NCI-H2081 (cell line): ENCODE results near the gene INTS7.
"Not testable (repeated sequence)": the region's sequence is repeated elsewhere in the genome, so short reads cannot be mapped to it uniquely, and the experiment has no call there.

ENCODE experiments used
- DNase-seq, 2 experiments: peaks; one replicate each; lab custom pipeline; 2025; lab: John Stamatoyannopoulos, UW

The INTS7 gene

DNA sequence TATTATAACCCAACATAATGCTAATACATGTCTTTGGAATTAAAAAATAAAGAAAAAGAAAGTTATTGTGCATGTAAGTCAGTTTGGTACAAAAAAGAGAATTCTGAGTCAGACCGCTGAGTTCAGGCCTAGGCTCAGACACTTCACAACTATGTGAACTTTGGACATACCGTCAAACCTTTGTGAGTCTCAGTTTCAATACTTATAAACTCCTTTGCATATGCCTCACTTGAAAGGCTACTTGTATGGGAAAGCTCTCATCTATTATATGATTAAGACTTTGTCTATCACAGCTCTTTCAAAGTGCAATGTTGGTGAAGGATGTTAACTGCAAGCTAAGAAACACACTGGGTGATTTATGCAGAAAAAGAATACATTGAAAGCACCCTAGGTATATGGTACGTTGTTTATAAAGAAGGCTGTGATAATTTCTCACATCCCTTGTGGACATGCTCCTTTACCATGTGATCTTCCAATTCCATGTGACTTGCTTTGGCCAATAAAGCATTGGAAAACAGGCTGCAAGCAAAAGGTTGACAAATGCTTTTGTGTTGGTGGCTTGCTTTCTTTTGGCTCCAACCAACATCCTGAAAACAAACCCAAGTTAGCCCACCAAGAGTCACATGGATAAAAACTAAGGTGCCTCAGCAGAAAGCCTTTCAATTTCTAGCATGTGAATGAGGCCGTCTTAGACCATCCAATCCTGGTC is 49.6 kb downstream of the INTS7 start:
- DNase-seq = no peak

DNA sequence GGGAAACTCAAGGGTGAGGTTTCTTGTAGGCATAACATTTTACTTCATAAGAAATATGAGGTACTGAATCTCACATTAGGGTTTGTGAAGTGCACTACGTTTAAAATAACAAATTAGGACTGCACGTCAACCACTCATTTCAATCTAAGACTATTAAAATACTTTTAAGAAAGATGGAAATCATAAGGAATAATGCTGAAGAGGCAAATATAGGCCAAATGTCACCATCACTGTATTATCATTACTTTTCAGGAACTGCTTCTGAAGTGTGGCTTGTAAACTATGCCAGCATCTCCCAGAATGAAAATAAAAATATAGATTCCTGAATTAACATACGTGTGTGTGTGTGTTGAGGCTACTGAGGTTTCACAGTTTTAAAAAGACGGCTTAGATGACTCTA is 56.8 kb downstream of the INTS7 start:
- DNase-seq = no peak

DNA sequence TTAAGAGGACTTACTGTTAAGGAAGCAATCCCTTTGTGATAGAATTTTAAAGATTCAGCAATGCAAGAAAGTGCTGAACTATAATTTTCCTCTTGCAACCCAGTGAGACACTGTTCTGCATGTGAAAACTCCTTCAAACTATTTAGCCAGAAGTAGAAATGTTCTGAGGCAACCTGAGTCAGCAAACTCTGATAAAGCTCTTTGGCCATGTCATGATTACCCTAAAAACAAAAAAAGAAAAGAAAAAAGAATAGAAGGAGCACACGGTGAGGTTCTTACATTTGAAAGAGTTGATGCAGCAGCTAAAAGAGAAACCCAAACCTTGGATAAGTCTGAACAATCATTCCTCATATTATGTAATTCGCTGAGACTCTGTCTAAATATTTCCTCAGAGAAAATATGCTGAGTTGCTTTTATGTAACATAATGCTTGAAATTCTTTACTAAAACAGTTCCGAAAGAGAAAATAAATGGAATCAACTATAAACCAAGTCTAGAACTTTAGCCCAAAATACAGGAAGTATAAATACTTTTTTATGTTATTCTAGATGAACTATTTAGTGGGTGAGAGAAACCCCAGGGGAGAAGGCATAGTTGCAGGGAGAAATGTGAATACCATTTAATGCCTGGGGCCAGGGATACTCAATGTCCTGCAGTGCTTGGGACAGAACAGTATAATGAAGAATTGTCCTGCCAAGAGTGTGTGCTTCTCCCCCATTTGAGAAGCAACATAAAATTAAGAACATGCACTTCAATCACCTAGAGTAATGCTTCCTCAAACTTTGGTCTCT is 60.0 kb downstream of the INTS7 start:
- DNase-seq = no peak

DNA sequence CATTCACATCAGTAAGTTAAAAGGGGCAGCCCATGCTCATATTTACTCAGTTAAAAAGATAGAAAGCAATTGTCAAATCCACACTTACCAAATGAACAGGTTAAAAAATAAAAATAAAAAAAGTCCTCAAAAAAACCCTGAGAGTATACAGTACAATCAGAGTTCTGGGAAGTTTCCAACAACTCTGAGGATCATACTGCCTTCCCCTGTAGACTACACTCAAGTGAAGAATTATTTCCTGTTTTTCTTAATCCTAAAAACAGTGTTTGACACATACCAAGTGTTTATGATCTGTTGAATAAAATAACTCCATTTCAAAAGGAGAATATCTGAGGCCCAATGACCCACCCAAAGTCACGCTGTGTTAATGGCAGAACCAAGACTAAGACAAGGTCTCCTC is 61.8 kb downstream of the INTS7 start:
- no peak for DNase-seq

DNA sequence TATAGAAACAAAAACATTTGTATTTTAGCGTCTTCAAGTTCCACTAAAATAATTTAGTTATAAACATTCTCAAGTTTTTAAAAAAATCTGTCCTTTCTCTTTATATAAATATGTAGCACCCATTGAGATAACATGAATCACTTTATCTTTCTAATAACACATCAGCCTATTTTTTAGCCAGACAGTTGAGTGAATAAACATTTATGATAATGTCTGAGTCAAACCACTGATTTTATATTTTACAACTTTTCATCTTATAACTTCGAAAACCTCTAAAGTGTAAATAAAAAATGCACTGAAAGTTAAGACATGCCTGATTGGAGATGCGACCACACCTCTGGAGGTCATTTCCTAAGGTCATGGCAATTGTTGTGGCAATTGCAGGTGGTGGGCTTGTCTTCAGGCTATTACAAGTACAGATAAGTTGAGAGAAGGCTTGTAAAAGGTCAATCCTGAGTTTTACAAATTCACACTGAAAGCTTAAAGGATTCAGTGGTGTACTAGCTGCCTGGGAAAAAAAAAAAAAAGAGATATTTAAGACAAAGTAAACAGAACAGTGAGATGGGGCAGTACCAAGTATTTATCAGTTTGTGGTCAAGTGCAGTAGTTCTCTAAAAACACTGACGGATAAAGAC is 67.0 kb downstream of the INTS7 start:
- no peak for DNase-seq

DNA sequence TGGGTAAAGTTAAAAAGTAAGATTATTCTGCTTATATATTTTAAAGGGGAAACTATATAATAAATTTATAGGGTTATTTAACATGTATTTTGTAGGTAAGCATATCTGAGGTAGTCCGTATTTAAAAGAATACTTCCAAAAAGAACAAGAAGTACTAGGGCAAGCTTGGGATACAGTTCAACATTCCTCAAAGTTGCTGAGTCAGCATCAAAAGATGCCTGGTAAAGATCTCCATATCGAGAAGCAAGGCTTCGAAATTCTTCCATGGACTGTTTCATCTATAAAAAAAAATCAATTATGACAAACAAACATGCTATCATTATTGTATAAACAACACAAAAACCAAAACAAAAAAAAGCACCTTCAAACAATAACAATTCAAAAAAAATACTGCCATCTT is 67.7 kb downstream of the INTS7 start:
- DNase-seq = no peak

DNA sequence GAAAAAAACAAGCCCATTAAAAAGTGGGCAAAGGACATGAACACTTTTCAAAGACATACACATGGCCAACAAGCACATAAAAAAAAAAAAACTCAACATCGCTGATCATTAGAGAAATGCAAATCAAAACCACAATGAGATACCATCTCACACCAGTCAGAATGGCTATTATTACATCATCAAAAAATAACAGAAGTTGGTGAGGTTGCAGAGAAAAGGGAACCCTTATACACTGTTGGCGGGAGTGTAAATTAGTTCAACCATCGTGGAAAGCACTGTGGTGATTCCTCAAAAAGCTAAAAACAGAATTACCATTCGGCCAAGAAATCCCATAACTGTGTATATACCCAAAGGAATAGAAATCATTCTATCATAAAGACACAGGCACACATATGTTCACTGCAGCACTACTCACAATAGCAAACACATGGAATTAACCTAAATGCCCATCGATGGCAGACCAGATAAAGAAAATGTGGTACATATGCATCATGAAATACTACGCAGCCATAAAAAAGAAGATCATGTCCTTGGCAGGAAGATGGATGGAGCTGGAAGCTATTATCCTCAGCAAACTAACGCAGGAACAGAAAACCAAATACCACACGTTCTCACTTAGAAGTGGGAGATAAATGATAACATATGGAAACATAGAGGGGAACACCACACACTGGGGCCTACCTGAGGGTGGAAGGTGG is 70.1 kb downstream of the INTS7 start:
- no peak for DNase-seq

DNA sequence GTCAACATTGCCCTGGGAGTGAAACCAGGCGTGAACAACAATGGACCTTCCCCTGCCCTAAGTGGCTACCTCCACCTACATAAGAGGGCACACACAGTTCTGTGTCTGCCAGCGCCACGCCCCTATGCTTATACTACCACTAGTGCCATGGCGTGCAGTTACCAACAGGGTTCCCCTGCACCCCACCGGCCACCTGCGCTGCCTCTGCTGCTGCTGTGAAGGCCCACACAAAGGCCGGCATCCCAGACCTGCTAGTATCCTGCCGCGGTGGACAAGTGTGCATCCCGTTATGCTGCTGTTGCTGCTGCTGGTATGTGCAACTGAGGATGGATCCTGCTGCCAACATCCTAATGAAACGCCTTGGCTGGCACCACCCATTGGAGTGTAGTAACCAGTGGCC is 75.7 kb downstream of the INTS7 start:
- no peak for DNase-seq

DNA sequence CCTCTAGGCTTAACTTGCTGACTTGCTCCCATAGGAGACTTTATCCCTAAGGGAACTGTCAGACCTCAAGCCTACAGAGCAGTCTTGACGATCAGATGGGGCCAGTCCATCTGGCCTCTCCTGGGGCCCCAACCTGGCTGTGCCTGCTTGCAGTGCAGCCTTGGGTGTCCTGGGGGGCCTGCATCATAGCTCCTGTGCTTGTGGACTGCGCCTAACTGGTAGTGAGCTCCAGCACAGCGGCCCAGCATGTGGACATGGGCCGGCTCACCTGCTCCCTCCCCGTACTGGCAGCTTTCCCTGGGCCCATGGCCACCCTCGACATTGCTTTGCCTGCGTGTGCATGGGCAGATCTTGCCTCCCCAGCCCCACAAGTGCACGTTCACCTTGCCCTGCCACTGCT is 76.1 kb downstream of the INTS7 start:
- no peak for DNase-seq

DNA sequence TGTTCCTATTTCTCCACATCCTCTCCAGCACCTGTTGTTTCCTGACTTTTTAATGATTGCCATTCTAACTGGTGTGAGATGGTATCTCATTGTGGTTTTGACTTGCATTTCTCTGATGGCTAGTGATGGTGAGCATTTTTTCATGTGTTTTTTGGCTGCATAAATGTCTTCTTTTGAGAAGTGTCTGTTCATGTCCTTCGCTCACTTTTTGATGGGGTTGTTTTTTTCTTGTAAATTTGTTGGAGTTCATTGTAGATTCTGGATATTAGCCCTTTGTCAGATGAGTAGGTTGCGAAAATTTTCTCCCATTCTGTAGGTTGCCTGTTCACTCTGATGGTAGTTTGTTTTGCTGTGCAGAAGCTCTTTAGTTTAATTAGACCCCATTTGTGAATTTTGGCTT is 81.3 kb downstream of the INTS7 start:
- not testable (repeated sequence) for DNase-seq

DNA sequence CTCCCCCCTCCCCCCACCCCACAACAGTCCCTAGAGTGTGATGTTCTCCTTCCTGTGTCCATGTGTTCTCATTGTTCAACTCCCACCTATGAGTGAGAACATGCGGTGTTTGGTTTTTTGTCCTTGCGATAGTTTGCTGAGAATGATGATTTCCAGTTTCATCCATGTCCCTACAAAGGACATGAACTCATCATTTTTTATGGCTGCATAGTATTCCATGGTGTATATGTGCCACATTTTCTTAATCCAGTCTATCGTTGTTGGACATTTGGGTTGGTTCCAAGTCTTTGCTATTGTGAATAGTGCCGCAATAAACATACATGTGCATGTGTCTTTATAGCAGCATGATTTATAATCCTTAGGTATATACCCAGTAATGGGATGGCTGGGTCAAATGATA is 81.8 kb downstream of the INTS7 start:
- not testable (repeated sequence) for DNase-seq

DNA sequence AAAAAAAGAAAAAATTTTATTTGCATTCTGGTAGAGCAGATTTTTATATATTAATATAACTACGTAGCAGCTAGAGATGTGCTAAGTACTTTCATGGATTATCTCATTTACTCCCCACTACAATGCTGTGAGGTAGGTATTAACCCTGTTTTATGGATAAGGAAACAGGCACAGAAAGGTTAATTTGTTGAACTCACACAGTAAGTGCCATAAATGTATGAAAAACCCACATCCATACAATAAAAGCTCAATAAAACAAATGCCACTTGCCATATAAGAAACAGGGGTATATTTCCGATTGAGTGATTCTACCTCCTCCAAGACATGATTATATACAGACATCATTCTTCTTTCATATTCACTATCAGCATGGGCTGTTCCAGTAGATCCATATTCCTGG is 83.1 kb downstream of the INTS7 start:
- no peak for DNase-seq

DNA sequence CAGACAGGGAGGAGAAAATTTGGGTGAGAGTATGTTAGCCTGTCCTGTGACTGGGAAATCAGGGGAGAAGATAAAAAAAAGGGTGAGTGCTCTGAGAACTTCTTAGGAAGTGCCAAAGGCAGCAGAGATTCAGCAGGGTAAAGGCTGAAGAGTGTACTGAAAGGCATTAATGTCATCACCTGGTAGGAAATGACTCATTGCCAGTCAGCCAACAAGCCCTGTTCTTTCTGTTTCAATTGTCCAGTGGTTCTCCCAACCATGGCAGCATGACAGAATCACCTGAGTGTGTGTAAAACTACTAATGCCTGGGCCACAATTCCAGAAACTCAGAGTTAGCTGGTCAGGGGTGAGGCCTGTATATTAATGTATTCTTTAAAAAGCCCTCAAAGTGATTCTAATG is 83.5 kb downstream of the INTS7 start:
- DNase-seq = peak in 1 of 2 experiments; percentile 37

DNA sequence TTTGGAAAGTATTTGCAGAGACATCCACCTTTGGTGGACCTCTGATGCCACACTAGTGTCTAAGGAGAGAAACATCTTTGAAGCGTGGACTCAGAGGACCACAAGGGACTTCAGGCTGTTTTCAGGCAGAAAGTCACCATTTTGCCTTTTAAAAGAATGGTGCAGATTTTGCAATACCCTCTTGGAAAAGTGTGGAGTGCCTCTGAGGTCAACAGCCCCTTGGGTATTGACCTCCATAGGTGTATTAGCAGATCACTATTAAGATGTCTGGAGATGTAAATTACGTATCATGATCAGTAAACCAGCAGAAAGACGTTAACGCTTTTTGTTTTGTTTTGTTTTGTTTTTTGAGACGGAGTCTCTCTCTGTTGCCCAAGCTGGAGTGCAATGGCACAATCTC is 87.0 kb downstream of the INTS7 start:
- no peak for DNase-seq

DNA sequence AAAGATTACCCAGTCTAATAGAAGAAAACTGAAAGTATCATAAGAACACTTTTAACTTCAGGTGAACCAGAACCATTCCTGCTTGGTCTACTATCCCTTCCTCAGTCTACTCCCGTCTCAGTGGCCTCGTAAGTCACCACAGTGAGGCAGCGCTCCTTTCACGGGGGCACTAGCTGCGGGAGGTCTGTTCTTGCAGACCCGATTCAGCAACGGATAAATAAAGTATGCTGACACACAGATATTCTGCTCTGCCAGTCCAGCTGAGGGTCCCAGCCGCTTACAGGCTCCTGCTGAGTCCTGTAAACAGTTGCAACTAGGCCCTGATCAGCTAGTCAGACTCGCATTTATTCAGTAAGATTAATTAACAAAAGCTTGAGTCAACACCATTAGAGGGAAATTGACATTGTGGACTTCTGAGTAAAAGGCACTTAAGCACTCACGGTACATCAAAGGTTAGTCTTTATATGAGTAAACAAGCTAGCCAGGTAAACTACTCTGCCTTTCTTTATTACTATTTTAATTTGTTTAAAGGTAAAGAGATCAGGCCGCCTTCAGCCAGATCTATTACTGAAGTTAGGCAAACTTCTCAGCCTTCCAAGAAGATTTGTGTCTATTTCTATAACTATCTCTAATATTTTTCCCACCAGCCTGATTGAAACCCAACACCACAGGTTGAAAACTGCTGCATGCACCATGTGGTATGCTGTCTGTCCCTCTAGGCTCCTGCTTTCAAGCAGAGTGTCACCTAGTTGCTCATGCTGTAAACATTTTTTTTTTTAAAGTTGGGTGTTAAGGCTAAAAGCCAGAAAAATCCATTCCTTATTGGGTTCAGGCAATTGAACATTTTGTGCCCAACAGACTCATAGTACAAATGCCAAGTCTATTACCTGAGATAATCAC is 87.7 kb downstream of the INTS7 start:
- DNase-seq = peak; percentile 90 to 98

DNA sequence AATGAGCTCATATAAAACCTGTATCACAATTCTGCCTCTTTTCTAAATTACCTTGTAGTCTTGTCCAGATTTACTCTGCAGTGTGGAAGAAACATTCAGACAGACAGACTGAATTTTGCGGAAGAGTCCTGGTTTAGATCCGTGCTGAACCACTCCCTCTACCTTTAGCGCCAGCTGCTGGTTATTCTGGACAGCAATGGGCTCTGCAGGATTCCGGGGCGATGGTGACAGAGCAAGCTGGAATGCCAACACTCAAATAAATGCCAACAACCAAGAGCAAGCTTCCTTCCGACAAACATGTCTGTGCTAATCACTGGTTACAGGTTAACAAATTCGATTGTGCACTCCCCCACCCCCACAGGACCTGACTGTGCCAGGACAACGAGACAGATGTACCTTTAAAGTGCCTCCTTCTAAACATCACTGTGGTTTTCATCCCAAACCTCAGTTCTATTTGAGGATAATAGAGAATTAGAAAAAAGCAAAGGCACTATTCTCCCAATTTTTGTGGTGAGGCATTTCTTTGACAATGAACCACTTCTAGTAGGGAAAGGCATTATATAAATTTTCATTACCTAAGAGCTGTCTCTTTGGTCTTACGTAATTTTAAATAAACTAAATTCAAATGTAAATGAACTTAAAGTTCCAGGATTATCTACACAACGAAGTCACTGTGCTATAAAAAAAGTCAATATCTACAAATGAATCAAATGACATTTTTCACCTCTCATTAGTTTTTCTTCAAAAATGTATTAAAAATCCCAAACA is 90.4 kb downstream of the INTS7 start:
- peak in 1 of 2 experiments; percentile 56 for DNase-seq

DNA sequence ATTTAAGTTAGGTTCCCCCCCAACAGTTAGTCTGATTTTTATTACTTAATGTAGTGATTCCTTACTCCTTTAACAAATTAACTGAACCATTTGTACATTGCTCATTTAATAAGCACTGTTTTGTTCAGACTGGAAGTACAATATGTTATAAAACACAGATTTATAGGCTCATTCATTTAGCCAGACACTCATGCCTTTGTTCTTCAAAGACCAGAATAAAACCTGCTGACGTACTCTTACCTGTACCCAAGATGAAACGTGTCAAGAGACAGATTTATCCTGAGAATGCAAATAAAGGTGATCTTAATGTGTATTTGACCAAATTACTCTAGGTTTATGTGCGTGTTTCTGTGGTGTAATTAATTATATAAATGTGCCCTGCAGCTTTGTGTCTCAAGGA is 92.8 kb downstream of the INTS7 start:
- peak in 1 of 2 experiments; percentile 35 for DNase-seq

DNA sequence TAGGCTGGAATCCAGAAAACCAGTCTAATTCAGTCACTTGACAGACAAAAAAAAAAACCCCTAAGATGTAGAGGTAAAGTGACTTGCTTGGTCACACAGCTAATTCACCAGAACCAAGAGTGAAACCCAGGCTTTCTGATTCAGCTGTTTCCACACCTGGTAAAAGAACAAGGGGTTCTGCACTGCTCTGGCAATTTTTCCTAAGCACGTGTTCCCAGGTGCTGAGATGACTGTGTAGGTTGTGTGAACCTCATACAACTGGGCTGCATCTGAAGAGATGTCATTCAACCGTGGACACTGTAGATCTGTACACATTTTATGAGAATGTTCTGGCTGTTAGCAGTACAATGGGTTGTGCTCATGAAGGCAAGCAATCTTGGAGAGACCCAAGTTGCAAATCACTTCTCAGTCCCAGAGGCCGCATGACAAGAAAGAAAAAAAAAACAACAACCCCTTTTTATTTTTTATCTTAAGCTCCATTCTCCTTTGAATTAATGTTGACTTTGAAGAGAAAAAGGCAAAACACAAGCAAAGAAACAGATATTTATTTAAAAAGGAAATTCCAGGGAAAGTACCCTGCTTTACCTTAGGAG is 95.4 kb downstream of the INTS7 start:
- no peak for DNase-seq

DNA sequence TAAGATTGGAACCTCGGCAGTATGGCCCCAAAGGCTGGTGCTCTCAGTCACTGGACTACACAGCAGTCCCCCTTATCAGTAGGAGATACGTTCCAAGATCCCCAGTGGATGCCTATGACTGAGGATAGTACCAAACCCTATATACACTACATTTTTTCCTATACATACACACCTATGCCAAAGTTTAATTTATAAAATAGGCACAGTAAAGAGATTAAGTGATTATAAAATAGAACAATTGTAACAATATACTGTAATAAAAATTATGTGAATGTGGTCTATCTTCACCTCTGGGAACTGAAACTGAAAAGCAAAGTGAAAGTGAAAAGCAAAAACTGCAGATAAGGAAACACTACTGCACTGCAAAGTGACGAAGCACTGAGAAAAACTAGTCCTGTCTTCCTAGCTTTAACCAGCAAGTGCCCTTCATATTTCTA is 96.8 kb downstream of the INTS7 start:
- no peak for DNase-seq

DNA sequence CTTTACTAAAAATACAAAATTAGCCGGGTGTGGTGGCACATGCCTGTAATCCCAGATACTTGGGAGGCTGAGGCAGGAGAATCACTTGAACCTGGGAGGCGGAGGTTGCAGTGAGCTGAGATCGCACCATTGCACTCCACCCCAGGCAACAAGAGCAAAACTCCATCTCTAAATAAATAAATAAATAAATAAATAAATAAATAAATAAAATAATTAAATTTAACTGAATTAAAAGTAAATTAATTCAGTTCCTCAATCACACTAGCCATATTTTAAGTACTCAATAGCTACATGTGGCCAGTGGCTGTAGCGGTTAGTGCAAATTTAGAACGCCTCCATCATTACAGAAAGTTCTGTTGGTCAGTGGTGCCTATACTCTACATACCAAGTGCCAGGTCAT is 97.9 kb downstream of the INTS7 start:
- not testable (repeated sequence) for DNase-seq
